HepG2 (cell line): ENCODE data around the gene APBB2. TPM values are rescaled to one million over a fixed set of nuclear protein-coding genes. Genes with fewer than 3 reads are reported as not detected.

ENCODE experiments used
- ATAC-seq: fragments of 200-7000 bp; cut with Tn5 transposase; 3 replicates; pipeline ENCODE4 v1.9.1; 2020; ENCODE audit warnings: mild to moderate bottlenecking, moderate library complexity
- BruUV-seq: library from RNA; stranded (reverse); fragments of 400-500 nt; replicated peaks from 2 replicates; lab custom pipeline; 2021; lab: Mats Ljungman, UMichigan
- CTCF ChIA-PET: fragments of 300-600 bp; formaldehyde crosslinking; extraction: SDS; loops from one replicate; lab custom pipeline; 2021; ENCODE audit warnings: low total read pairs, inconsistent platforms, low intra/inter-chr PET ratio; lab: Yijun Ruan, JAX
- POLR2A ChIA-PET: fragments of 350-600 bp; sonication (Branson Sonifier 250); formaldehyde crosslinking; loops from one replicate; lab custom pipeline; 2020; ENCODE audit warnings: antibody characterized with exemption, inconsistent platforms; lab: Yijun Ruan, JAX
- DNase-seq: peaks from one replicate; pipeline ENCODE4 v3.0.0-alpha.2; 2015; ENCODE audit warnings: low spot score
- FAIRE-seq: peaks from 3 replicates; lab custom pipeline; 2011; peaks lifted over from hg19 to GRCh38; lab: Jason Lieb, UNC
- H2AFZ ChIP-seq: one replicate; pipeline ENCODE4 v1.6.1; 2011; ENCODE audit warnings: low read length, inconsistent platforms
- H3K27ac ChIP-seq: fragments of 300-600 bp; 3 replicates; pipeline ENCODE4 v1.8.0; 2011; ENCODE audit warnings: mixed run types, mild to moderate bottlenecking, mixed read lengths, low read length, inconsistent platforms; ENCODE audit not compliant: insufficient read depth; ENCODE audit errors: extremely low read length
- H3K27me3 ChIP-seq, 2 experiments: fragments of 200-600 bp in 1 of 2; 2 replicates in 1 of 2; 3 replicates in 1 of 2; pipeline versions ENCODE4 v1.6.0 to v1.8.0; 2011; ENCODE audit warnings: low read length in 2 of 2, mild to moderate bottlenecking in 2 of 2, moderate library complexity in 2 of 2, inconsistent platforms in 1 of 2; ENCODE audit not compliant: insufficient read depth in 2 of 2, control insufficient read depth in 1 of 2
- H3K36me3 ChIP-seq, 2 experiments: fragments of 200-600 bp in 1 of 2; replicated peaks in 1 of 2; 2 replicates in 1 of 2; 3 replicates in 1 of 2; pipeline versions ENCODE4 v1.5.1 to v1.8.0; 2011; ENCODE audit warnings: low read length in 2 of 2, inconsistent platforms in 1 of 2; ENCODE audit not compliant: insufficient read depth in 2 of 2, control insufficient read depth in 1 of 2
- H3K4me1 ChIP-seq: 2 replicates; pipeline ENCODE4 v1.5.1; 2012; ENCODE audit warnings: low read length, inconsistent platforms; ENCODE audit not compliant: insufficient read depth
- H3K4me2 ChIP-seq: 2 replicates; pipeline ENCODE4 v1.6.0; 2011; ENCODE audit warnings: low read depth, low read length, inconsistent platforms
- H3K4me3 ChIP-seq, 3 experiments: fragments of 200-600 bp in 1 of 3; sonication (generic), shearing (Covaris generic) in 1 of 3; replicated peaks in 1 of 3; 2 replicates each; pipeline ENCODE4 v1.5.1; 2011 to 2016; ENCODE audit warnings: low read length in 3 of 3, inconsistent platforms in 2 of 3, low read depth in 2 of 3, mild to moderate bottlenecking in 2 of 3, control low read depth in 1 of 3, mixed read lengths in 1 of 3; ENCODE audit not compliant: insufficient read depth in 1 of 3
- H3K79me2 ChIP-seq: one replicate; pipeline ENCODE4 v1.6.1; 2011; ENCODE audit warnings: low read length, inconsistent platforms; ENCODE audit not compliant: insufficient read depth
- H3K9ac ChIP-seq: 2 replicates; pipeline ENCODE4 v1.6.0; 2011; ENCODE audit warnings: mild to moderate bottlenecking, low read depth, low read length, inconsistent platforms; ENCODE audit not compliant: insufficient read depth
- H3K9me3 ChIP-seq: 2 replicates; pipeline ENCODE4 v1.5.1; 2012; ENCODE audit warnings: mild to moderate bottlenecking, low read length
- H4K20me1 ChIP-seq: 2 replicates; pipeline ENCODE4 v1.6.0; 2011; ENCODE audit warnings: inconsistent platforms, mild to moderate bottlenecking, low read length, moderate library complexity; ENCODE audit not compliant: insufficient read depth
- CTCF ChIP-seq: sonication (generic); formaldehyde crosslinking; IDR thresholded peaks from 2 replicates; pipeline ENCODE4 v1.5.0; 2020; ENCODE audit warnings: mild to moderate bottlenecking, missing genetic modification reagents, moderate library complexity
- DMAP1 ChIP-seq: IDR thresholded peaks from 2 replicates; pipeline ENCODE4 v1.6.1; 2016
- FOXA1 ChIP-seq, 2 experiments: fragments of 450-650 bp in 1 of 2; sonication (generic) in 1 of 2; formaldehyde crosslinking in 1 of 2; IDR thresholded peaks; 2 replicates each; pipeline versions ENCODE4 v1.4.0 to v1.6.1; 2016 to 2020; ENCODE audit warnings: missing genetic modification reagents in 1 of 2
- GMEB1 ChIP-seq: sonication (generic); formaldehyde crosslinking; IDR thresholded peaks from 2 replicates; pipeline ENCODE4 v1.5.1; 2020; ENCODE audit warnings: missing genetic modification reagents, mild to moderate bottlenecking, borderline replicate concordance
- HOXA9 ChIP-seq: sonication (generic); formaldehyde crosslinking; IDR thresholded peaks from 2 replicates; pipeline ENCODE4 v1.8.1; 2022; ENCODE audit warnings: missing genetic modification reagents, mild to moderate bottlenecking, moderate library complexity, borderline replicate concordance
- NFIB ChIP-seq: sonication (generic); formaldehyde crosslinking; IDR thresholded peaks from 2 replicates; pipeline ENCODE4 v1.9.0; 2021; ENCODE audit warnings: missing genetic modification reagents, mild to moderate bottlenecking, borderline replicate concordance
- PAX8 ChIP-seq: sonication (generic); formaldehyde crosslinking; IDR thresholded peaks from 2 replicates; pipeline ENCODE4 v1.8.0; 2022; ENCODE audit warnings: mild to moderate bottlenecking, missing genetic modification reagents, borderline replicate concordance
- RFX3 ChIP-seq: IDR thresholded peaks from 2 replicates; pipeline ENCODE4 v1.6.1; 2016; ENCODE audit warnings: missing biosample characterization, missing genetic modification reagents
- RXRA ChIP-seq: sonication (generic); formaldehyde crosslinking; IDR thresholded peaks from 2 replicates; pipeline ENCODE4 v1.5.1; 2020; ENCODE audit warnings: missing genetic modification reagents
- TGIF2 ChIP-seq: IDR thresholded peaks from 2 replicates; pipeline ENCODE4 v1.6.1; 2016; ENCODE audit warnings: control low read depth, missing compliant biosample characterization
- THRA ChIP-seq: sonication (generic); formaldehyde crosslinking; IDR thresholded peaks from 2 replicates; pipeline ENCODE4 v1.4.0; 2020; ENCODE audit warnings: missing genetic modification reagents, borderline replicate concordance
- ZBTB42 ChIP-seq: sonication (generic); formaldehyde crosslinking; IDR thresholded peaks from 2 replicates; pipeline ENCODE4 v1.5.0; 2020; ENCODE audit warnings: mild to moderate bottlenecking, missing genetic modification reagents
- ZC3H13 ChIP-seq: sonication (generic); formaldehyde crosslinking; IDR thresholded peaks from 2 replicates; pipeline ENCODE4 v1.8.1; 2023; ENCODE audit warnings: mild to moderate bottlenecking, missing genetic modification reagents, moderate library complexity
- ZNF616 ChIP-seq: sonication (generic); formaldehyde crosslinking; IDR thresholded peaks from 2 replicates; pipeline ENCODE4 v1.5.0; 2020; ENCODE audit warnings: low read depth, mild to moderate bottlenecking, missing genetic modification reagents
- ZZZ3 ChIP-seq: sonication (generic); formaldehyde crosslinking; IDR thresholded peaks from 2 replicates; pipeline ENCODE4 v1.4.0; 2020; ENCODE audit warnings: missing genetic modification reagents, mild to moderate bottlenecking, borderline replicate concordance
- WGBS: methylation state at CpG from one replicate; pipeline ENCODE4 v1.1.6; 2017; ENCODE audit warnings: low lambda C conversion rate; 5-methylcytosine and 5-hydroxymethylcytosine counted together
- in situ Hi-C: cut with HindIII; loops from 2 replicates; pipeline ENCODE4 v1.10.0; 2017; ENCODE audit warnings: low pct_unique_long_range_greater_than_20kb; ENCODE audit not compliant: extremely low pct_ligation_motif_present
- intact Hi-C: fragments of 100-400 bp; cut with micrococcal nuclease; formaldehyde crosslinking; loops from one replicate; pipeline ENCODE4 v1.10.0; 2022; ENCODE audit not compliant: unreplicated experiment
- polyA plus RNA-seq, 8 experiments: library from polyadenylated mRNA; depleted of rRNA in 3 of 8; stranded (reverse) in 7 of 8; unstranded in 1 of 8; fragments of >200 nt; fragmentation: Illumina TruSeq in 4 of 8; extraction: Trizol in 4 of 8; gene quantifications; 2 replicates each; pipeline versions ENCODE4 v1.2.1 to v1.2.3, GENCODE V29; 2011 to 2016; ENCODE audit warnings: low read depth in 4 of 8, missing spikeins in 1 of 8, mixed read lengths in 1 of 8; ENCODE audit not compliant: insufficient read depth in 1 of 8
- total RNA-seq, 5 experiments: library from RNA; depleted of rRNA; stranded (reverse); fragments of >200 nt; fragmentation: Illumina TruSeq; extraction: Trizol; gene quantifications; 2 replicates each; pipeline ENCODE4 v1.2.3, GENCODE V29; 2016; ENCODE audit warnings: low read depth in 1 of 5

The APBB2 gene
- total and polyA plus RNA-seq, 2 of the 13 experiments (the other 11 are each of a cell fraction or from before 2014, with no cell fraction given), result 11.7 to 17.0 TPM

GRCh38 chr4:40916880-40917279 is 297.5 kb downstream of the APBB2 start:
- FAIRE-seq, result no peak
- in situ Hi-C loops, result no loop called here
- no peak overlapping the region for H3K9ac ChIP-seq
- no peaks in the 10 kb centered on the region for H3K4me1 ChIP-seq
- H2AFZ ChIP-seq, result no peak overlapping the region
- no peaks in the 10 kb centered on the region for H3K9me3 ChIP-seq
- CTCF ChIA-PET, result no interaction called here
- H3K27me3 ChIP-seq, result no peaks in the 10 kb centered on the region; a peak in 1 of 5 replicates
- 94% methylated on average over 2 of the region's 5 CpGs for WGBS
- POLR2A ChIA-PET, result no interaction called here
- peak; percentile 89 for ATAC-seq
- no peak overlapping the region for H3K4me2 ChIP-seq
- H3K4me3 ChIP-seq, result no peak overlapping the region
- H3K36me3 ChIP-seq, result peaks cover 0 to 3% of the 10 kb centered on the region in 2 experiments; a peak in 3 of 5 replicates
- BruUV-seq, result no TSS peak
- intact Hi-C loops, result no loop called here
- H3K79me2 ChIP-seq, result no peaks in the 10 kb centered on the region
- TF ChIP-seq ZNF616 (CRISPR knock-in tag) (no peak), NFIB (CRISPR knock-in tag) (no peak), CTCF (CRISPR knock-in tag) (peak; percentile 57), PAX8 (CRISPR knock-in tag) (no peak), ZC3H13 (CRISPR knock-in tag) (no peak), FOXA1 (IDR thresholded peaks at IDR 0.05) (no peak), FOXA1 (CRISPR knock-in tag; IDR thresholded peaks at IDR 0.05) (0 out of 2 replicates have a peak, but pooled peaks have one; percentile 9), TGIF2 (no peak), ZBTB42 (CRISPR knock-in tag) (no peak), RFX3 (CRISPR knock-in tag) (no peak), THRA (CRISPR knock-in tag) (peak; percentile 59; the same call in 1 of the 2 replicates), ZZZ3 (CRISPR knock-in tag) (no peak), RXRA (0 out of 2 replicates have a peak, but pooled peaks have one; percentile 26), HOXA9 (CRISPR knock-in tag) (no peak), GMEB1 (CRISPR knock-in tag) (no peak), DMAP1 (no peak)
- H4K20me1 ChIP-seq, result no peaks in the 10 kb centered on the region
- peak; percentile 27 for DNase-seq
- no peak overlapping the region for H3K27ac ChIP-seq
